ENCODE measurements around the gene SYTL3. TPM values are rescaled to one million over a fixed set of nuclear protein-coding genes. Genes with fewer than 3 reads are reported as not detected.
"Not testable (repeated sequence)": the region's sequence is repeated elsewhere in the genome, so short reads cannot be mapped to it uniquely, and the experiment has no call there.

SYTL3 gene
- total and polyA plus RNA-seq, 10 donors = 5.9 to 48.3 (median 17.9) TPM

- H3K4me3 ChIP-seq = peak overlapping the region in 2 of 8 donors; percentile 10 to 55
- H3K9me3 ChIP-seq = no peaks in the 10 kb centered on the region
- peak in 2 of 11 experiments; percentile 10 to 18 for TF ChIP-seq CTCF (IDR thresholded peaks at IDR 0.05 in 8 of 11, conservative IDR thresholded peaks at IDR 0.05 in 3 of 11)
- no peak for TF ChIP-seq POLR2A (IDR thresholded peaks at IDR 0.05)
- TF ChIP-seq POLR2AphosphoS5 (IDR thresholded peaks at IDR 0.05) = peak; percentile 49 to 94 (median 67)
- peak; percentile 91 for DNase-seq
- no peaks in the 10 kb centered on the region for H3K27me3 ChIP-seq (replicated peaks in 1 of 7)
- WGBS, 5 donors = 40 to 50% (median 43%) methylated on average over 15 of the region's 15 CpGs
- H3K27ac ChIP-seq = peak overlapping the region; percentile 76 to 95 (median 89)
- intact Hi-C loops (cut with DNase I; ENCODE audit: low total_unique reads) = no loop called here
- H3K4me1 ChIP-seq = peaks cover 25 to 83% (median 70%) of the 10 kb centered on the region in 6 donors
- H3K36me3 ChIP-seq = peaks cover 0 to 21% (median 0%) of the 10 kb centered on the region in 6 donors
Measured at GRCh38 chr6:158653577-158654354, 3.9 kb downstream of the SYTL3 start.

GRCh38 chr6:158654498-158654897 lies 4.6 kb downstream of the SYTL3 start:
- 62 to 75% (median 69%) methylated on average over 6 of the region's 6 CpGs for WGBS, 5 donors
- peak overlapping the region; percentile 76 to 95 (median 89) for H3K27ac ChIP-seq
- H3K27me3 ChIP-seq (replicated peaks in 1 of 7) = no peaks in the 10 kb centered on the region
- peaks cover 18 to 82% (median 63%) of the 10 kb centered on the region in 6 donors for H3K4me1 ChIP-seq
- intact Hi-C loops (cut with DNase I; ENCODE audit: low total_unique reads) = no loop called here
- H3K4me3 ChIP-seq = peak overlapping the region in 1 of 8 donors; percentile 55
- no peaks in the 10 kb centered on the region for H3K9me3 ChIP-seq
- H3K36me3 ChIP-seq = peaks cover 0 to 24% (median 0%) of the 10 kb centered on the region in 6 donors
- peak; percentile 84 for DNase-seq
- TF ChIP-seq POLR2AphosphoS5 (IDR thresholded peaks at IDR 0.05) (peak; percentile 17 to 77 (median 68)), POLR2A (IDR thresholded peaks at IDR 0.05) (no peak)

DNA sequence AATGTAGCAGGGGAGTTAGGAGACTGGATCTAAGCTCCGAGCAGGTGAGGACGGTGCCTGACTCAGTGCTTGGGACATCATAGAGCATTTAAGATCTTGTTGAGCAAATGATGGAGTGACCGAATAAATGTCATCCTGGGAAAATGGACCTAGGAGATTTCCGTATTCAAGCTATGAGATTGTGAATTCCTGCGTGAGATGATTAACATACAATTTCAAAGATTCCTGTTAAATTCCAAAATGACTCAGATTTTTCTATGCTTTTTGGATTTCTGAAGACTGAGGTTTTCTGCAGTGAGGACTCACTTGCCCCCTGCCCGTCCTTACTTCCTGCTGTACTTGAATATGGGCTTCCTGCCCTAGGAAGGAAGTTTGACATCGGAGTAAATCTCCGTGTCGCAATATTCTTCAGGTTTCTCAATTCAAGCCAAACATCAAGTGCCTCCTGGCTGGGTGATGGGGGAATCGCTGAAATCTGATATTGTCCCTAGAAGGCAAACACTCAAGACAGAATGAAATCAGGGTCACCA lies 5.2 kb downstream of the SYTL3 start:
- TF ChIP-seq POLR2AphosphoS5 (IDR thresholded peaks at IDR 0.05) (peak in 1 of 3 donors; percentile 72), CTCF (IDR thresholded peaks at IDR 0.05 in 8 of 11, conservative IDR thresholded peaks at IDR 0.05 in 3 of 11) (peak in 5 of 11 experiments; percentile 8 to 29 (median 19)), POLR2A (IDR thresholded peaks at IDR 0.05) (no peak)
- intact Hi-C loops (cut with DNase I; ENCODE audit: low total_unique reads) = no loop called here
- peaks cover 0 to 24% (median 0%) of the 10 kb centered on the region in 6 donors for H3K36me3 ChIP-seq
- no peaks in the 10 kb centered on the region for H3K27me3 ChIP-seq (replicated peaks in 1 of 7)
- no peaks in the 10 kb centered on the region for H3K9me3 ChIP-seq
- peak overlapping the region in 1 of 8 donors; percentile 55 for H3K4me3 ChIP-seq
- DNase-seq = no peak
- H3K27ac ChIP-seq = peak overlapping the region; percentile 76 to 95 (median 89)
- 43 to 52% (median 48%) methylated on average over 10 of the region's 10 CpGs for WGBS, 5 donors
- peaks cover 16 to 82% (median 62%) of the 10 kb centered on the region in 6 donors for H3K4me1 ChIP-seq

- Histone ChIP-seq H3K4me3 (peak overlapping the region in 1 of 8 donors; percentile 55), H3K36me3 (peaks cover 0 to 27% (median 0%) of the 10 kb centered on the region in 6 donors), H3K9me3 (no peaks in the 10 kb centered on the region), H3K27me3 (replicated peaks in 1 of 7) (no peaks in the 10 kb centered on the region), H3K4me1 (peaks cover 16 to 82% (median 63%) of the 10 kb centered on the region in 6 donors), H3K27ac (peak overlapping the region in 7 of 8 donors; percentile 86 to 95 (median 90))
- intact Hi-C loops (cut with DNase I; ENCODE audit: low total_unique reads) = no loop called here
- WGBS, 5 donors = 78 to 85% (median 82%) methylated on average over 22 of the region's 22 CpGs
- TF ChIP-seq POLR2A (IDR thresholded peaks at IDR 0.05) (no peak), CTCF (IDR thresholded peaks at IDR 0.05 in 8 of 11, conservative IDR thresholded peaks at IDR 0.05 in 3 of 11) (no peak), POLR2AphosphoS5 (IDR thresholded peaks at IDR 0.05) (peak in 2 of 3 donors; percentile 12 to 50)
- no peak for DNase-seq
Measured at GRCh38 chr6:158655569-158656450, 6.0 kb downstream of the SYTL3 start.

GRCh38 chr6:158656986-158657385 lies 7.1 kb downstream of the SYTL3 start:
- intact Hi-C loops (cut with DNase I; ENCODE audit: low total_unique reads); H3K4me3 ChIP-seq; DNase-seq; H3K27me3 ChIP-seq (replicated peaks in 1 of 7); H3K9me3 ChIP-seq: not testable (repeated sequence)
- H3K36me3 ChIP-seq = peaks cover 0 to 39% (median 0%) of the 10 kb centered on the region in 6 donors
- H3K27ac ChIP-seq = peak overlapping the region in 2 of 8 donors; percentile 94 to 95
- peaks cover 16 to 82% (median 60%) of the 10 kb centered on the region in 6 donors for H3K4me1 ChIP-seq
- 78 to 96% (median 91%) methylated on average over 9 of the region's 9 CpGs for WGBS, 5 donors

Measured in spleen (tissue), 11 donors.